Ovary (tissue), 9 donors: Measurements from ENCODE around the gene SMIM30. TPM values are rescaled to one million over a fixed set of nuclear protein-coding genes. Genes with fewer than 3 reads are reported as not detected.

Source experiments
- DNase-seq, 5 donors: peaks; one replicate each; pipeline ENCODE4 v3.0.0-alpha.2; 2019 to 2020
- H3K27ac ChIP-seq, 2 donors: fragments of 200-600 bp; one replicate each; pipeline versions ENCODE4 v1.5.1 to v1.8.0; 2019 to 2022
- H3K27me3 ChIP-seq: fragments of 200-600 bp; one replicate; pipeline ENCODE4 v1.8.0; 2022
- H3K36me3 ChIP-seq: fragments of 200-600 bp; sonication (generic); one replicate; pipeline ENCODE4 v1.5.1; 2019
- H3K4me1 ChIP-seq: one replicate; pipeline ENCODE4 v1.8.1; 2013; ENCODE audit warnings: mild to moderate bottlenecking, moderate library complexity; ENCODE audit not compliant: insufficient read depth
- H3K4me3 ChIP-seq: fragments of 200-600 bp; sonication (generic); one replicate; pipeline ENCODE4 v1.5.1; 2017
- H3K9me3 ChIP-seq, 2 donors: fragments of 200-600 bp in 1 of 2; sonication (generic) in 1 of 2; one replicate each; pipeline versions ENCODE4 v1.5.1 to v1.8.1; 2013 to 2019; ENCODE audit warnings: mild to moderate bottlenecking in 1 of 2, moderate library complexity in 1 of 2
- EP300 ChIP-seq: sonication (generic); formaldehyde crosslinking; IDR thresholded peaks from one replicate; pipeline ENCODE4 v1.6.1; 2017; ENCODE audit warnings: antibody characterized with exemption
- POLR2A ChIP-seq: fragments of 450-650 bp; IDR thresholded peaks from one replicate; pipeline ENCODE4 v1.6.1; 2017; ENCODE audit warnings: antibody characterized with exemption, mild to moderate bottlenecking, moderate library complexity
- WGBS, 3 donors: extraction: QIAGEN DNeasy Blood & Tissue Kit in 1 of 3; methylation state at CpG; one replicate each; pipeline versions ENCODE4 v1.1.5 to v1.1.7; 2013 to 2017; 5-methylcytosine and 5-hydroxymethylcytosine counted together
- intact Hi-C, 4 donors: fragments of 100-400 bp; cut with DNase I; formaldehyde crosslinking; loops; one replicate each; pipeline versions ENCODE4 v1.11.0 to v1.15.1; 2022 to 2023
- polyA plus RNA-seq, 2 donors: library from polyadenylated mRNA; stranded (reverse); fragments of 200-250 nt in 1 of 2; fragments of 350-450 nt in 1 of 2; fragmentation: Illumina TruSeq in 1 of 2; extraction: RNeasy Lipid Tissue Mini Kit (QIAGEN cat#74804) in 1 of 2; gene quantifications; one replicate each; pipeline ENCODE4 v1.2.3, GENCODE V29; 2013 to 2014
- total RNA-seq, 7 donors: library from RNA; depleted of rRNA in 2 of 7; stranded (reverse); fragments of >200 nt in 2 of 7; fragmentation: NEBNext Ultra II Directional in 3 of 7; extraction: Animal tissue kit (Norgen Biotek cat#: 25700) in 3 of 7; gene quantifications; one replicate each; pipeline versions ENCODE4 v1.1.0 to v1.2.4, GENCODE V29; 2016 to 2023
- TF ChIP-seq, protein P1 (sequence below), 3 donors: fragments of 450-650 bp in 2 of 3; fragments of 200-600 bp in 1 of 3; IDR thresholded peaks; one replicate each; pipeline versions ENCODE4 v1.5.1 to v1.8.0; 2016 to 2022; ENCODE audit warnings: antibody characterized with exemption in 3 of 3, mild to moderate bottlenecking in 1 of 3
- donor health status: DM: no; HTN: no; CAD: no; lungs with moderate emphysema.
- donor health status: DM: no; HTN: no; CAD: no.
- donor health status: Bipolar disorder and iron deficiency.
- donor health status: DM: yes; HTN: yes; CAD: no.
- donor health status: DM: no; HTN: no; CAD: no.
- donor health status: DM: yes; HTN: yes; CAD: no.

The SMIM30 gene
- total and polyA plus RNA-seq, 9 donors, result 19.1 to 47.7 (median 26.4) TPM

- H3K27ac ChIP-seq, result no peak overlapping the region
- no peak for DNase-seq
- peaks cover 2% of the 10 kb centered on the region for H3K4me1 ChIP-seq
- 82 to 88% (median 87%) methylated on average over 4 of the region's 4 CpGs for WGBS, 3 donors
- no peak for TF ChIP-seq POLR2A
- TF ChIP-seq, protein P1, sequence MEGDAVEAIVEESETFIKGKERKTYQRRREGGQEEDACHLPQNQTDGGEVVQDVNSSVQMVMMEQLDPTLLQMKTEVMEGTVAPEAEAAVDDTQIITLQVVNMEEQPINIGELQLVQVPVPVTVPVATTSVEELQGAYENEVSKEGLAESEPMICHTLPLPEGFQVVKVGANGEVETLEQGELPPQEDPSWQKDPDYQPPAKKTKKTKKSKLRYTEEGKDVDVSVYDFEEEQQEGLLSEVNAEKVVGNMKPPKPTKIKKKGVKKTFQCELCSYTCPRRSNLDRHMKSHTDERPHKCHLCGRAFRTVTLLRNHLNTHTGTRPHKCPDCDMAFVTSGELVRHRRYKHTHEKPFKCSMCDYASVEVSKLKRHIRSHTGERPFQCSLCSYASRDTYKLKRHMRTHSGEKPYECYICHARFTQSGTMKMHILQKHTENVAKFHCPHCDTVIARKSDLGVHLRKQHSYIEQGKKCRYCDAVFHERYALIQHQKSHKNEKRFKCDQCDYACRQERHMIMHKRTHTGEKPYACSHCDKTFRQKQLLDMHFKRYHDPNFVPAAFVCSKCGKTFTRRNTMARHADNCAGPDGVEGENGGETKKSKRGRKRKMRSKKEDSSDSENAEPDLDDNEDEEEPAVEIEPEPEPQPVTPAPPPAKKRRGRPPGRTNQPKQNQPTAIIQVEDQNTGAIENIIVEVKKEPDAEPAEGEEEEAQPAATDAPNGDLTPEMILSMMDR (IDR thresholded peaks at IDR 0.05), result no peak
- no peak for TF ChIP-seq EP300
- intact Hi-C loops, result no loop called here
- no peaks in the 10 kb centered on the region for H3K36me3 ChIP-seq
- H3K9me3 ChIP-seq, result no peaks in the 10 kb centered on the region
- H3K27me3 ChIP-seq, result no peaks in the 10 kb centered on the region
- no peak overlapping the region for H3K4me3 ChIP-seq
Observed at GRCh38 chr7:113084496-113085172, 33.7 kb downstream of the SMIM30 start.

DNA sequence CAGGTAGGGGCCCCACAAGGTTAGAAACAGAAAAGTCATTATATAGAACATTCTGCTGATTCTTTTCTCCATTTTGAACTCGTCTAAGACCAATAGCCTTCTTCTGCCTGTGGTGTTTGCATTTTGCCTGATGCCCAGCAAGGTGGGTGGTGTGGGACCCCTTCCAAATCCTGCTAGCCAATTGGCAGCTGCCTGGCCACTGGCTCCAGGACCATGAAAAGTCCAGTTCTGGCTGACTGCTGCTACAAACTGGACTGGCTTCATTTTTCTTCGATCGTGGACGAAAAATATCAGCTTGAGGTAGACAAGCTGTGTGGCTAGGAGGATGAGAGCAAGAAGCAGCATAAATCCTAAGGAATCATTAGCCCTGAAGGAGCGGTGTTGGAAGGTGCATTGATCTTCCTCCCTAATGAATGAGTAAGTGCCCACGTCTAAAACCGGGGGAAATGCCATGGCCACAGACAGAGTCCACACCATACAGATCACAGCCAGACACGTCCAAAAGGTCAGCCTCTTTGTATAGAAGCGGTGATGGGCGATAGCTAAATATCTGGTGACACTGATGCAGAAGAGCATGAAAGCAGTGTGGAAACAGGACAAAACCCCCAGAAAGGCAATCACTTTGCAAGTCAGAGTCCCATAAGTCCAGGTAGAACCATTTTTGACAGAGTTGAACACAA lies 34.4 kb downstream of the SMIM30 start:
- WGBS, 3 donors, result 79 to 84% (median 83%) methylated on average over 10 of the region's 10 CpGs
- Histone ChIP-seq H3K36me3 (no peaks in the 10 kb centered on the region), H3K9me3 (no peaks in the 10 kb centered on the region), H3K4me3 (no peak overlapping the region), H3K27me3 (no peaks in the 10 kb centered on the region), H3K27ac (no peak overlapping the region), H3K4me1 (peaks cover 2% of the 10 kb centered on the region)
- TF ChIP-seq POLR2A, result no peak
- TF ChIP-seq EP300, result no peak
- TF ChIP-seq, protein P1 (IDR thresholded peaks at IDR 0.05), result no peak
- no peak for DNase-seq
- intact Hi-C loops, result no loop called here

- H3K4me3 ChIP-seq, result no peak overlapping the region
- H3K27me3 ChIP-seq, result no peaks in the 10 kb centered on the region
- intact Hi-C loops, result no loop called here
- no peak for TF ChIP-seq POLR2A
- TF ChIP-seq, protein P1 (IDR thresholded peaks at IDR 0.05), result no peak
- no peak for TF ChIP-seq EP300
- H3K9me3 ChIP-seq, result no peaks in the 10 kb centered on the region
- no peaks in the 10 kb centered on the region for H3K36me3 ChIP-seq
- H3K27ac ChIP-seq, result no peak overlapping the region
- no peak for DNase-seq
- peaks cover 2% of the 10 kb centered on the region for H3K4me1 ChIP-seq
- 60 to 75% (median 60%) methylated on average over 1 of the region's 1 CpG for WGBS, 3 donors
Observed at GRCh38 chr7:113083132-113083815, 35.1 kb downstream of the SMIM30 start.

DNA sequence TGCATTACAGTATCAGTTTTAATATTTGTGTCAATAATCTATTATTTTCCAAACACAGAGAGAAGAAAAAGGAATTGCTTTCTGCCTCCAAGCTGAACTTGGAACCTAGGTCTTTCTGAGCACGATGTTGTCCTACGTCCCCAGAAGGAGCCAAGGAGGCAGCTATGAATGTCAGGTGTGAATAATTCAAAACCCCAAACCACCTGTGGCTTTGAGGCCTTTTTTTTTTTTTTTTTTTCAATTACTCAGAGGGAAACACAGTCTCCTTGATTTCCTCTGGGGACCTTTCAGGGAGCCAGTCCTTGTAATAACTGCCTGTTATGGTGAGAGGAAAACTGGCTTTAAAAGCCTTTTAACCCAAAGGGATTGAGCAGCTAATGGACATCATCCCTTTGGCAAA lies 40.0 kb downstream of the SMIM30 start:
- intact Hi-C loops, result no loop called here
- no peak for DNase-seq
- no peaks in the 10 kb centered on the region for H3K27me3 ChIP-seq
- no peaks in the 10 kb centered on the region for H3K4me1 ChIP-seq
- no peak overlapping the region for H3K27ac ChIP-seq
- TF ChIP-seq, protein P1 (IDR thresholded peaks at IDR 0.05), result no peak
- H3K9me3 ChIP-seq, result no peaks in the 10 kb centered on the region
- WGBS, 3 donors, result 61 to 81% (median 69%) methylated on average over 2 of the region's 2 CpGs
- no peaks in the 10 kb centered on the region for H3K36me3 ChIP-seq
- no peak overlapping the region for H3K4me3 ChIP-seq
